HepG2 (cell line): ENCODE results near the gene MACROD2. TPM values are rescaled to one million over a fixed set of nuclear protein-coding genes. Genes with fewer than 3 reads are reported as not detected.

Experiments used
- ATAC-seq: fragments of 200-7000 bp; cut with Tn5 transposase; 3 replicates; pipeline ENCODE4 v1.9.1; 2020; ENCODE audit warnings: mild to moderate bottlenecking, moderate library complexity
- BruUV-seq: library from RNA; stranded (reverse); fragments of 400-500 nt; replicated peaks from 2 replicates; lab custom pipeline; 2021; lab: Mats Ljungman, UMichigan
- CTCF ChIA-PET: fragments of 300-600 bp; formaldehyde crosslinking; extraction: SDS; loops from one replicate; lab custom pipeline; 2021; ENCODE audit warnings: low total read pairs, inconsistent platforms, low intra/inter-chr PET ratio; lab: Yijun Ruan, JAX
- POLR2A ChIA-PET: fragments of 350-600 bp; sonication (Branson Sonifier 250); formaldehyde crosslinking; loops from one replicate; lab custom pipeline; 2020; ENCODE audit warnings: antibody characterized with exemption, inconsistent platforms; lab: Yijun Ruan, JAX
- DNase-seq: peaks from one replicate; pipeline ENCODE4 v3.0.0-alpha.2; 2015; ENCODE audit warnings: low spot score
- FAIRE-seq: peaks from 3 replicates; lab custom pipeline; 2011; peaks lifted over from hg19 to GRCh38; lab: Jason Lieb, UNC
- H2AFZ ChIP-seq: one replicate; pipeline ENCODE4 v1.6.1; 2011; ENCODE audit warnings: low read length, inconsistent platforms
- H3K27ac ChIP-seq: fragments of 300-600 bp; 3 replicates; pipeline ENCODE4 v1.8.0; 2011; ENCODE audit warnings: mixed run types, mild to moderate bottlenecking, mixed read lengths, low read length, inconsistent platforms; ENCODE audit not compliant: insufficient read depth; ENCODE audit errors: extremely low read length
- H3K27me3 ChIP-seq, 2 experiments: fragments of 200-600 bp in 1 of 2; 2 replicates in 1 of 2; 3 replicates in 1 of 2; pipeline versions ENCODE4 v1.6.0 to v1.8.0; 2011; ENCODE audit warnings: low read length in 2 of 2, mild to moderate bottlenecking in 2 of 2, moderate library complexity in 2 of 2, inconsistent platforms in 1 of 2; ENCODE audit not compliant: insufficient read depth in 2 of 2, control insufficient read depth in 1 of 2
- H3K36me3 ChIP-seq, 2 experiments: fragments of 200-600 bp in 1 of 2; replicated peaks in 1 of 2; 2 replicates in 1 of 2; 3 replicates in 1 of 2; pipeline versions ENCODE4 v1.5.1 to v1.8.0; 2011; ENCODE audit warnings: low read length in 2 of 2, inconsistent platforms in 1 of 2; ENCODE audit not compliant: insufficient read depth in 2 of 2, control insufficient read depth in 1 of 2
- H3K4me1 ChIP-seq: 2 replicates; pipeline ENCODE4 v1.5.1; 2012; ENCODE audit warnings: low read length, inconsistent platforms; ENCODE audit not compliant: insufficient read depth
- H3K4me2 ChIP-seq: 2 replicates; pipeline ENCODE4 v1.6.0; 2011; ENCODE audit warnings: low read depth, low read length, inconsistent platforms
- H3K4me3 ChIP-seq, 3 experiments: fragments of 200-600 bp in 1 of 3; sonication (generic), shearing (Covaris generic) in 1 of 3; replicated peaks in 1 of 3; 2 replicates each; pipeline ENCODE4 v1.5.1; 2011 to 2016; ENCODE audit warnings: low read length in 3 of 3, inconsistent platforms in 2 of 3, low read depth in 2 of 3, mild to moderate bottlenecking in 2 of 3, control low read depth in 1 of 3, mixed read lengths in 1 of 3; ENCODE audit not compliant: insufficient read depth in 1 of 3
- H3K79me2 ChIP-seq: one replicate; pipeline ENCODE4 v1.6.1; 2011; ENCODE audit warnings: low read length, inconsistent platforms; ENCODE audit not compliant: insufficient read depth
- H3K9ac ChIP-seq: 2 replicates; pipeline ENCODE4 v1.6.0; 2011; ENCODE audit warnings: mild to moderate bottlenecking, low read depth, low read length, inconsistent platforms; ENCODE audit not compliant: insufficient read depth
- H3K9me3 ChIP-seq: 2 replicates; pipeline ENCODE4 v1.5.1; 2012; ENCODE audit warnings: mild to moderate bottlenecking, low read length
- H4K20me1 ChIP-seq: 2 replicates; pipeline ENCODE4 v1.6.0; 2011; ENCODE audit warnings: inconsistent platforms, mild to moderate bottlenecking, low read length, moderate library complexity; ENCODE audit not compliant: insufficient read depth
- CREM ChIP-seq, 2 experiments: sonication (generic) in 1 of 2; formaldehyde crosslinking in 1 of 2; IDR thresholded peaks; 2 replicates each; pipeline versions ENCODE4 v1.4.0 to v1.6.1; 2016 to 2020; ENCODE audit warnings: antibody characterized with exemption in 1 of 2, mild to moderate bottlenecking in 1 of 2, missing genetic modification reagents in 1 of 2
- HMG20A ChIP-seq: IDR thresholded peaks from 2 replicates; pipeline ENCODE4 v1.6.1; 2016; ENCODE audit warnings: borderline replicate concordance
- IRX3 ChIP-seq: sonication (generic); formaldehyde crosslinking; IDR thresholded peaks from 2 replicates; pipeline ENCODE4 v1.8.1; 2023; ENCODE audit warnings: mild to moderate bottlenecking, low read depth, missing genetic modification reagents, borderline replicate concordance
- MLLT10 ChIP-seq: sonication (generic); formaldehyde crosslinking; IDR thresholded peaks from 2 replicates; pipeline ENCODE4 v1.4.0; 2020; ENCODE audit warnings: missing genetic modification reagents
- SRSF9 ChIP-seq: fragments of 200-400 bp; formaldehyde crosslinking; IDR thresholded peaks from 2 replicates; pipeline ENCODE4 v1.6.1; 2018; ENCODE audit warnings: borderline replicate concordance, mild to moderate bottlenecking, low read depth, low read length; ENCODE audit not compliant: insufficient read depth, poor library complexity, severe bottlenecking
- XBP1 ChIP-seq: sonication (generic); formaldehyde crosslinking; IDR thresholded peaks from 2 replicates; pipeline ENCODE4 v1.5.0; 2020; ENCODE audit warnings: missing genetic modification reagents
- ZNF253 ChIP-seq: sonication (generic); formaldehyde crosslinking; IDR thresholded peaks from 2 replicates; pipeline ENCODE4 v1.8.0; 2022; ENCODE audit warnings: mild to moderate bottlenecking, missing genetic modification reagents, borderline replicate concordance
- ZNF260 ChIP-seq: sonication (generic); formaldehyde crosslinking; IDR thresholded peaks from 2 replicates; pipeline ENCODE4 v1.4.0; 2020; ENCODE audit warnings: missing genetic modification reagents, low read depth, mild to moderate bottlenecking, borderline replicate concordance
- ZNF30 ChIP-seq: sonication (generic); formaldehyde crosslinking; IDR thresholded peaks from 2 replicates; pipeline ENCODE4 v1.5.0; 2020; ENCODE audit warnings: mild to moderate bottlenecking, missing genetic modification reagents
- ZNF768 ChIP-seq: sonication (generic); formaldehyde crosslinking; IDR thresholded peaks from 2 replicates; pipeline ENCODE4 v1.4.0; 2020; ENCODE audit warnings: missing genetic modification reagents
- ZNF775 ChIP-seq: sonication (generic); formaldehyde crosslinking; IDR thresholded peaks from 2 replicates; pipeline ENCODE4 v1.4.0; 2020; ENCODE audit warnings: missing genetic modification reagents, mild to moderate bottlenecking, moderate library complexity, borderline replicate concordance
- WGBS: methylation state at CpG from one replicate; pipeline ENCODE4 v1.1.6; 2017; ENCODE audit warnings: low lambda C conversion rate; 5-methylcytosine and 5-hydroxymethylcytosine counted together
- in situ Hi-C: cut with HindIII; loops from 2 replicates; pipeline ENCODE4 v1.10.0; 2017; ENCODE audit warnings: low pct_unique_long_range_greater_than_20kb; ENCODE audit not compliant: extremely low pct_ligation_motif_present
- intact Hi-C: fragments of 100-400 bp; cut with micrococcal nuclease; formaldehyde crosslinking; loops from one replicate; pipeline ENCODE4 v1.10.0; 2022; ENCODE audit not compliant: unreplicated experiment
- polyA plus RNA-seq, 8 experiments: library from polyadenylated mRNA; depleted of rRNA in 3 of 8; stranded (reverse) in 7 of 8; unstranded in 1 of 8; fragments of >200 nt; fragmentation: Illumina TruSeq in 4 of 8; extraction: Trizol in 4 of 8; gene quantifications; 2 replicates each; pipeline versions ENCODE4 v1.2.1 to v1.2.3, GENCODE V29; 2011 to 2016; ENCODE audit warnings: low read depth in 4 of 8, missing spikeins in 1 of 8, mixed read lengths in 1 of 8; ENCODE audit not compliant: insufficient read depth in 1 of 8
- total RNA-seq, 5 experiments: library from RNA; depleted of rRNA; stranded (reverse); fragments of >200 nt; fragmentation: Illumina TruSeq; extraction: Trizol; gene quantifications; 2 replicates each; pipeline ENCODE4 v1.2.3, GENCODE V29; 2016; ENCODE audit warnings: low read depth in 1 of 5
- TF ChIP-seq, protein P1 (sequence below): sonication (generic); formaldehyde crosslinking; IDR thresholded peaks from 2 replicates; pipeline ENCODE4 v1.4.0; 2020; ENCODE audit warnings: missing genetic modification reagents
- TF ChIP-seq, protein P2 (sequence below): sonication (generic); formaldehyde crosslinking; IDR thresholded peaks from 2 replicates; pipeline ENCODE4 v1.4.0; 2020; ENCODE audit warnings: missing genetic modification reagents
- TF ChIP-seq, protein P3 (sequence below): sonication (generic); formaldehyde crosslinking; IDR thresholded peaks from 2 replicates; pipeline ENCODE4 v1.8.0; 2022; ENCODE audit warnings: missing genetic modification reagents, mild to moderate bottlenecking, inconsistent platforms, borderline replicate concordance

The MACROD2 gene
- total and polyA plus RNA-seq, 2 of the 13 experiments (the other 11 are each of a cell fraction or from before 2014, with no cell fraction given): 0.13 to 0.51 TPM

DNA sequence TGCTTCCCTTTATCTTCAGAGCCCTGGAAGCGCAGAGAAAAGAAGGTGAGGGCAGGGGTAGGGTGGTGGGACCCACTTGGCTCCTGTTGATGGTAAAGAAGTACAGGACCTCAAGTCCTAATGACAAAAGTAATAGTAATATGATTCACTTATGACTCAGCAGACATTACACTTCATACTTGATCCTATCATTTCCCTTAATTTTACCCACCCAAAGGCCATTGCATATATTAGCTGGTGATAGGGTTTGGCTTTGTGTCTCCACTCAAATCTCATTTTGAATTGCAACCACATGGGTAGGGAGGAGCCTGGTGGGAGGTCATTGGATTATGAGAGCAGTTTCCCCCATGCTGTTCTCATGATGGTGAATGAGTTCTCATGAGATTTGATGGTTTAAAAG is 1697.3 kb downstream of the MACROD2 start:
- no peaks in the 10 kb centered on the region for H3K79me2 ChIP-seq
- H3K4me2 ChIP-seq: no peak overlapping the region
- FAIRE-seq (no peak), DNase-seq (no peak), ATAC-seq (no peak)
- in situ Hi-C loops (no loop called here), intact Hi-C loops (no loop called here)
- H3K27ac ChIP-seq: no peak overlapping the region
- no peak overlapping the region for H3K4me3 ChIP-seq
- no peaks in the 10 kb centered on the region for H3K27me3 ChIP-seq
- 4% methylated on average over 1 of the region's 1 CpG for WGBS
- no peak overlapping the region for H3K9ac ChIP-seq
- no peaks in the 10 kb centered on the region for H3K36me3 ChIP-seq
- no peaks in the 10 kb centered on the region for H3K4me1 ChIP-seq
- ChIA-PET CTCF (no interaction called here), POLR2A (no interaction called here)
- peaks cover 80% of the 10 kb centered on the region for H3K9me3 ChIP-seq
- BruUV-seq: no TSS peak
- TF ChIP-seq ZNF768: no peak
- TF ChIP-seq ZNF30 (CRISPR knock-in tag): no peak
- TF ChIP-seq, protein P1, sequence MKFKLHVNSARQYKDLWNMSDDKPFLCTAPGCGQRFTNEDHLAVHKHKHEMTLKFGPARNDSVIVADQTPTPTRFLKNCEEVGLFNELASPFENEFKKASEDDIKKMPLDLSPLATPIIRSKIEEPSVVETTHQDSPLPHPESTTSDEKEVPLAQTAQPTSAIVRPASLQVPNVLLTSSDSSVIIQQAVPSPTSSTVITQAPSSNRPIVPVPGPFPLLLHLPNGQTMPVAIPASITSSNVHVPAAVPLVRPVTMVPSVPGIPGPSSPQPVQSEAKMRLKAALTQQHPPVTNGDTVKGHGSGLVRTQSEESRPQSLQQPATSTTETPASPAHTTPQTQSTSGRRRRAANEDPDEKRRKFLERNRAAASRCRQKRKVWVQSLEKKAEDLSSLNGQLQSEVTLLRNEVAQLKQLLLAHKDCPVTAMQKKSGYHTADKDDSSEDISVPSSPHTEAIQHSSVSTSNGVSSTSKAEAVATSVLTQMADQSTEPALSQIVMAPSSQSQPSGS: no peak
- TF ChIP-seq SRSF9: no peak
- TF ChIP-seq ZNF253 (CRISPR knock-in tag): no peak
- TF ChIP-seq ZNF260 (CRISPR knock-in tag): no peak
- TF ChIP-seq IRX3 (CRISPR knock-in tag): no peak
- no peak for TF ChIP-seq HMG20A
- no peak for TF ChIP-seq ZNF775 (CRISPR knock-in tag)
- no peak for TF ChIP-seq MLLT10
- TF ChIP-seq XBP1 (CRISPR knock-in tag): no peak
- TF ChIP-seq, protein P2, sequence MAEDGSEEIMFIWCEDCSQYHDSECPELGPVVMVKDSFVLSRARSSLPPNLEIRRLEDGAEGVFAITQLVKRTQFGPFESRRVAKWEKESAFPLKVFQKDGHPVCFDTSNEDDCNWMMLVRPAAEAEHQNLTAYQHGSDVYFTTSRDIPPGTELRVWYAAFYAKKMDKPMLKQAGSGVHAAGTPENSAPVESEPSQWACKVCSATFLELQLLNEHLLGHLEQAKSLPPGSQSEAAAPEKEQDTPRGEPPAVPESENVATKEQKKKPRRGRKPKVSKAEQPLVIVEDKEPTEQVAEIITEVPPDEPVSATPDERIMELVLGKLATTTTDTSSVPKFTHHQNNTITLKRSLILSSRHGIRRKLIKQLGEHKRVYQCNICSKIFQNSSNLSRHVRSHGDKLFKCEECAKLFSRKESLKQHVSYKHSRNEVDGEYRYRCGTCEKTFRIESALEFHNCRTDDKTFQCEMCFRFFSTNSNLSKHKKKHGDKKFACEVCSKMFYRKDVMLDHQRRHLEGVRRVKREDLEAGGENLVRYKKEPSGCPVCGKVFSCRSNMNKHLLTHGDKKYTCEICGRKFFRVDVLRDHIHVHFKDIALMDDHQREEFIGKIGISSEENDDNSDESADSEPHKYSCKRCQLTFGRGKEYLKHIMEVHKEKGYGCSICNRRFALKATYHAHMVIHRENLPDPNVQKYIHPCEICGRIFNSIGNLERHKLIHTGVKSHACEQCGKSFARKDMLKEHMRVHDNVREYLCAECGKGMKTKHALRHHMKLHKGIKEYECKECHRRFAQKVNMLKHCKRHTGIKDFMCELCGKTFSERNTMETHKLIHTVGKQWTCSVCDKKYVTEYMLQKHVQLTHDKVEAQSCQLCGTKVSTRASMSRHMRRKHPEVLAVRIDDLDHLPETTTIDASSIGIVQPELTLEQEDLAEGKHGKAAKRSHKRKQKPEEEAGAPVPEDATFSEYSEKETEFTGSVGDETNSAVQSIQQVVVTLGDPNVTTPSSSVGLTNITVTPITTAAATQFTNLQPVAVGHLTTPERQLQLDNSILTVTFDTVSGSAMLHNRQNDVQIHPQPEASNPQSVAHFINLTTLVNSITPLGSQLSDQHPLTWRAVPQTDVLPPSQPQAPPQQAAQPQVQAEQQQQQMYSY (CRISPR knock-in tag): no peak
- TF ChIP-seq, protein P3, sequence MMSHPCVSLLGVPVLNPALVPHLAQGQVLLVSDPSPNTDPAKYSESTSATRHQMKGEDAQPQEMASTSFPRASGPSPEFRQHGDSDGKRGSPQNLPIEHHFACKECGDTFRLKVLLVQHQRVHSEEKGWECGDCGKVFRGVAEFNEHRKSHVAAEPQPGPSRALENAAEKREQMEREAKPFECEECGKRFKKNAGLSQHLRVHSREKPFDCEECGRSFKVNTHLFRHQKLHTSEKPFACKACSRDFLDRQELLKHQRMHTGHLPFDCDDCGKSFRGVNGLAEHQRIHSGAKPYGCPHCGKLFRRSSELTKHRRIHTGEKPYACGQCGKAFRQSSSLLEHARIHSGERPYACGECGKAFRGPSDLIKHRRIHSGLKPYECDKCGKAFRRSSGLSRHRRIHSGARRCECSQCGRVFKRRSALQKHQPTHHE (CRISPR knock-in tag): no peak
- TF ChIP-seq CREM (IDR thresholded peaks at IDR 0.05): no peak
- no peak for TF ChIP-seq CREM (CRISPR knock-in tag; IDR thresholded peaks at IDR 0.05)
- H4K20me1 ChIP-seq: no peaks in the 10 kb centered on the region
- H2AFZ ChIP-seq: no peak overlapping the region
